ENCODE data around the gene KRT36.
A peak's percentile ranks its signal among the peaks of the same experiment; 100 is the strongest.

Gene KRT36

DNA sequence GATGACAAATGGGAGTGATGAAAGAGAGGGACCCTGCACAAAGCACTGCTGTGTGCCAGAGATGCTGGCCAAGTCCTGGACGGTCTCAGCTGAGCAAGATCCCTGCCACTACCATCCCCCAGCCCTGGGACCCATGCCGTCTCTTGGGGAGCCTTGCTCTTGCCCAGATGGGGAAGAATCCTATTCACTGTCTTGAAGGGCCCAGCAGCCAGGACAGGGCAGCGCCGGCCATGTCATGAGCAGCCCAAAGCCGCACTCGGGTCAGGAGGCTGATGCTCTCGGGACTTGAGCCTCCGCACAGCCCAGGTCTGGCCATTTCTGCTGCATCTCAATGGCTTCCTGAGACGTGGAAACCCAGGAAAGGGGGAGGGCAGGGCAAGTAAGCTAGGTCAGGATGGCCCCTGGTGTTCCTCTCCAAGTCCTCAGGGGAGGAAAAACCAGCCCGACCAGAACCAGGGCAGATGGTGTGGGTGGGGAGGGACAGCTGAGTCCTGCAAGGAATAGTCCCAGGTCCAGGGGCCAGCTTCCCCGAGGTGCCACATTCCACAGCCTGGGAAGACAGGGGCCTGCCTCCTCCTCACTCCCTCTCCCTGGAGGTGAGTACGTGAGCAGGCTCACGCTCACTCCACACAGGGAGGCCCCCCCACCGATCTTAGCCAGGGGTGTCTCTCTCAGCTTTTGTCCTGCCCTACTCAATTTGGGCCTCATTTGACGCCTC lies 46.2 kb upstream of the KRT36 start:
- TF ChIP-seq, protein P1, sequence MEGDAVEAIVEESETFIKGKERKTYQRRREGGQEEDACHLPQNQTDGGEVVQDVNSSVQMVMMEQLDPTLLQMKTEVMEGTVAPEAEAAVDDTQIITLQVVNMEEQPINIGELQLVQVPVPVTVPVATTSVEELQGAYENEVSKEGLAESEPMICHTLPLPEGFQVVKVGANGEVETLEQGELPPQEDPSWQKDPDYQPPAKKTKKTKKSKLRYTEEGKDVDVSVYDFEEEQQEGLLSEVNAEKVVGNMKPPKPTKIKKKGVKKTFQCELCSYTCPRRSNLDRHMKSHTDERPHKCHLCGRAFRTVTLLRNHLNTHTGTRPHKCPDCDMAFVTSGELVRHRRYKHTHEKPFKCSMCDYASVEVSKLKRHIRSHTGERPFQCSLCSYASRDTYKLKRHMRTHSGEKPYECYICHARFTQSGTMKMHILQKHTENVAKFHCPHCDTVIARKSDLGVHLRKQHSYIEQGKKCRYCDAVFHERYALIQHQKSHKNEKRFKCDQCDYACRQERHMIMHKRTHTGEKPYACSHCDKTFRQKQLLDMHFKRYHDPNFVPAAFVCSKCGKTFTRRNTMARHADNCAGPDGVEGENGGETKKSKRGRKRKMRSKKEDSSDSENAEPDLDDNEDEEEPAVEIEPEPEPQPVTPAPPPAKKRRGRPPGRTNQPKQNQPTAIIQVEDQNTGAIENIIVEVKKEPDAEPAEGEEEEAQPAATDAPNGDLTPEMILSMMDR (IDR thresholded peaks at IDR 0.05; ENCODE audit: low read depth, low read length): no peak
- Histone ChIP-seq H3K27me3 (no peaks in the 10 kb centered on the region), H3K4me1 (peaks cover 53% of the 10 kb centered on the region), H3K4me3 (ENCODE audit: low read depth, low read length) (no peak overlapping the region), H3K36me3 (no peaks in the 10 kb centered on the region), H3K9me3 (no peaks in the 10 kb centered on the region)
- no peak for DNase-seq

DNA sequence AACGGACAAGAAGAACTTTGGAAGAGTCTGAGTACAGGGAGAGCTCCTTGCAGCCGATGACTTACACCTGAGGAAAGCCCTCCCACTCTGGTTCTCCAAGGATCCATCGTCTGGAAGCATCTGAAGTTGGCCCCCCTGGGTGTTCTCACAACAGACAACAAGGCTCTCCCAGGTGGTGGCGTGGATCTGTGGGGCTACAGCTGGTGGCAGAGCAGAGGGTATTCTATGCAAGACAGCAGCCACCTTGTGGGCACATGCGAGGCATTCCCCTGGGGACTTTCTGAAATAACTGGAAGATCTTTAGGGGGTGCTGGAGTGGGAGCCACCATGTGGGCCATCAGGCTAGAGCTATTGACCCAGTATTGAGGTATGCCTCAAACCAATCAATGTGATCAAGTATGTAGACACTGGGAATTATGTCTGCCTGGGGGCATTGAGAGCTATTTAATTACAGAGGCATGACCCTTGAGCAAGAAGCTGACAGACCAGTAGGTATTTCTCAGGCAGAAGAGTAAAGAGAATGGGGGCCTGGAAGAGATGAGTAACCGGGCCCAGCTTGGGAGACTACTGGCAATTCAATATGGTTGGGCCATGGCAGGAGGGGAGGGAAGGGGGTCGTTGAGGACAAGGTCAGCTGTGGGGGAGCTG lies 45.3 kb upstream of the KRT36 start:
- H3K27me3 ChIP-seq: no peaks in the 10 kb centered on the region
- peaks cover 59% of the 10 kb centered on the region for H3K4me1 ChIP-seq
- TF ChIP-seq, protein P1 (IDR thresholded peaks at IDR 0.05; ENCODE audit: low read depth, low read length): peak; percentile 8; the same call in 1 of the 2 replicates
- no peaks in the 10 kb centered on the region for H3K36me3 ChIP-seq
- no peak for DNase-seq
- H3K9me3 ChIP-seq: no peaks in the 10 kb centered on the region
- no peak overlapping the region for H3K4me3 ChIP-seq (ENCODE audit: low read depth, low read length)

- no peaks in the 10 kb centered on the region for H3K9me3 ChIP-seq
- TF ChIP-seq, protein P1 (IDR thresholded peaks at IDR 0.05; ENCODE audit: low read depth, low read length): no peak
- H3K4me3 ChIP-seq (ENCODE audit: low read depth, low read length): no peak overlapping the region
- no peaks in the 10 kb centered on the region for H3K36me3 ChIP-seq
- H3K4me1 ChIP-seq: peaks cover 63% of the 10 kb centered on the region
- no peak for DNase-seq
- H3K27me3 ChIP-seq: no peaks in the 10 kb centered on the region
Measured at GRCh38 chr17:41533613-41534012, 43.9 kb upstream of the KRT36 start.

DNA sequence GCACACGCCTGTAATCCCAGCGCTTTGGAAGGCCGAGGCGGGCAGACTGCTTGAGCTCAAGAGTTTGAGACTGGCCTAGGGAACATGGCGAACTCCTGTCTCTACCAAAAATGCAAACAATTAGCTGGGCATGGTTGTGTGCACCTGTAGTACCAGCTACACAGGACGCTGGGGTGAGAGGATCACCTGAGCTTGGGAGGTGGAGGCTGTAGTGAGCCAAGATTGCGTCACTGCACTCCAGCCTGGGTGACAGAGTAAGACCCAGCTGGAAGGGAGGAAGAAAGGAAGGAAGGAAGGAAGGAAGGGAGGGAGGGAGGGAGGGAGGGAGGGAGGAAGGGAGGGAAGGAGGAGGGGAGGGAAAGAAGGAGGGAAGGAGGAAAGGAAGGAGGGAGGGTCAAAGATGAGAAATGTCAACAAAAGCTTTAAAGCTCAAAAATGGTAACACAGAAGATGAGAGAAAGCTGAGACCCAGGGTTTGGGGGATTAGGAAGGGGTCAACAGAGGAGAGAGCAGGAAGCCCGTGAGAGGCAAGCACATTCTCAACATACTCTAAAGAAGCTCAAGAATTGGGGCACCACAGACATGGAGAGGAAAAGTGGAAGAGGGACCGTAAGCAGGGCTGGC lies 43.3 kb upstream of the KRT36 start:
- Histone ChIP-seq H3K9me3 (no peaks in the 10 kb centered on the region), H3K36me3 (no peaks in the 10 kb centered on the region), H3K4me1 (peaks cover 59% of the 10 kb centered on the region)

GRCh38 chr17:41531993-41532392 lies 42.3 kb upstream of the KRT36 start:
- peaks cover 49% of the 10 kb centered on the region for H3K4me1 ChIP-seq
- TF ChIP-seq, protein P1 (IDR thresholded peaks at IDR 0.05; ENCODE audit: low read depth, low read length): no peak

More for the DNA sequence above, 43.3 kb upstream of the KRT36 start:
- TF ChIP-seq, protein P1 (IDR thresholded peaks at IDR 0.05; ENCODE audit: low read depth, low read length): no peak
- H3K4me3 ChIP-seq (ENCODE audit: low read depth, low read length): no peak overlapping the region
- DNase-seq: no peak
- H3K27me3 ChIP-seq: no peaks in the 10 kb centered on the region

More at GRCh38 chr17:41531993-41532392, 42.3 kb upstream of the KRT36 start:
- H3K9me3 ChIP-seq: no peaks in the 10 kb centered on the region
- no peak overlapping the region for H3K4me3 ChIP-seq (ENCODE audit: low read depth, low read length)
- no peak for DNase-seq
- H3K27me3 ChIP-seq: no peaks in the 10 kb centered on the region
- H3K36me3 ChIP-seq: no peaks in the 10 kb centered on the region
